GM21528 (cell line): ENCODE results near the gene TM4SF18.

Experiments used
- ATAC-seq: cut with Tn5 transposase; IDR thresholded peaks from one replicate; pipeline ENCODE4 v1.9.1; 2021; ENCODE audit warnings: mild to moderate bottlenecking, moderate library complexity; ENCODE audit not compliant: unreplicated experiment, low FRiP score

Gene TM4SF18

GRCh38 chr3:149291178-149291577 is 42.3 kb downstream of the TM4SF18 start:
- ATAC-seq: no peak

GRCh38 chr3:149288655-149289054 is 44.8 kb downstream of the TM4SF18 start:
- no peak for ATAC-seq

- ATAC-seq: no peak
These were observed 49.4 kb downstream of the TM4SF18 start for GRCh38 chr3:149284034-149284433.

- no peak for ATAC-seq
These were observed 50.0 kb downstream of the TM4SF18 start for GRCh38 chr3:149283401-149283800.

GRCh38 chr3:149282836-149283235 is 50.6 kb downstream of the TM4SF18 start:
- ATAC-seq: no peak

GRCh38 chr3:149282322-149282721 is 51.1 kb downstream of the TM4SF18 start:
- no peak for ATAC-seq

GRCh38 chr3:149280671-149281349 is 52.6 kb downstream of the TM4SF18 start:
- ATAC-seq: no peak

GRCh38 chr3:149278911-149279310 is 54.5 kb downstream of the TM4SF18 start:
- ATAC-seq: no peak

GRCh38 chr3:149277331-149277813 is 56.1 kb downstream of the TM4SF18 start:
- ATAC-seq: peak; percentile 63

- no peak for ATAC-seq
These were observed 56.8 kb downstream of the TM4SF18 start for GRCh38 chr3:149276619-149277018.

GRCh38 chr3:149274220-149274619 is 59.2 kb downstream of the TM4SF18 start:
- ATAC-seq: no peak

GRCh38 chr3:149273096-149273751 is 60.2 kb downstream of the TM4SF18 start:
- ATAC-seq: peak; percentile 76

- no peak for ATAC-seq
These were observed 61.8 kb downstream of the TM4SF18 start for GRCh38 chr3:149271669-149272068.

- no peak for ATAC-seq
These were observed 63.3 kb downstream of the TM4SF18 start for GRCh38 chr3:149270180-149270579.

GRCh38 chr3:149269687-149270086 is 63.7 kb downstream of the TM4SF18 start:
- no peak for ATAC-seq
